Right atrium auricular region (tissue), 2 donors: ENCODE results near the gene POLL. TPM values are rescaled to one million over a fixed set of nuclear protein-coding genes. Genes with fewer than 3 reads are reported as not detected.

ENCODE experiments used
- DNase-seq: peaks from one replicate; pipeline ENCODE4 v3.0.0-alpha.2; 2019; ENCODE audit warnings: low spot score
- H3K27ac ChIP-seq, 2 donors: fragments of 200-600 bp; sonication (generic); 1 replicate in 1 of 2; 2 replicates in 1 of 2; pipeline ENCODE4 v1.5.1; 2016 to 2019
- H3K27me3 ChIP-seq, 2 donors: fragments of 200-600 bp; sonication (generic); one replicate each; pipeline versions ENCODE4 v1.5.1 to v1.6.0; 2017 to 2019
- H3K36me3 ChIP-seq: fragments of 200-600 bp; sonication (generic); one replicate; pipeline ENCODE4 v1.5.1; 2016
- H3K4me1 ChIP-seq, 2 donors: fragments of 200-600 bp; sonication (generic); one replicate each; pipeline versions ENCODE4 v1.5.1 to v1.6.0; 2017 to 2019
- H3K4me3 ChIP-seq, 2 donors: fragments of 200-600 bp; sonication (generic); 1 replicate in 1 of 2; 2 replicates in 1 of 2; pipeline ENCODE4 v1.5.1; 2017 to 2019; ENCODE audit warnings: mild to moderate bottlenecking in 1 of 2, moderate library complexity in 1 of 2
- H3K9me3 ChIP-seq, 2 donors: fragments of 200-600 bp; sonication (generic); one replicate each; pipeline ENCODE4 v1.5.1; 2019
- CTCF ChIP-seq, 2 donors: fragments of 200-600 bp; sonication (generic); IDR thresholded peaks; one replicate each; pipeline ENCODE4 v1.5.1; 2019; ENCODE audit warnings: antibody characterized with exemption in 2 of 2
- total RNA-seq, 2 donors: library from RNA; depleted of rRNA; stranded (reverse); fragments of >200 nt; gene quantifications; one replicate each; pipeline ENCODE4 v1.1.0, GENCODE V29; 2016

POLL gene
- total RNA-seq, 2 donors from 2014 or later, result 13.0 to 25.5 TPM

- no peak for TF ChIP-seq CTCF (IDR thresholded peaks at IDR 0.05)
- Histone ChIP-seq H3K27me3 (peaks cover 0 to 3% of the 10 kb centered on the region in 2 donors), H3K4me3 (no peak overlapping the region), H3K27ac (no peak overlapping the region), H3K4me1 (peaks cover 0 to 3% of the 10 kb centered on the region in 2 donors), H3K9me3 (no peaks in the 10 kb centered on the region), H3K36me3 (no peaks in the 10 kb centered on the region)
- no peak for DNase-seq
Measured at GRCh38 chr10:101561068-101561915, 26.8 kb downstream of the POLL start.

DNA sequence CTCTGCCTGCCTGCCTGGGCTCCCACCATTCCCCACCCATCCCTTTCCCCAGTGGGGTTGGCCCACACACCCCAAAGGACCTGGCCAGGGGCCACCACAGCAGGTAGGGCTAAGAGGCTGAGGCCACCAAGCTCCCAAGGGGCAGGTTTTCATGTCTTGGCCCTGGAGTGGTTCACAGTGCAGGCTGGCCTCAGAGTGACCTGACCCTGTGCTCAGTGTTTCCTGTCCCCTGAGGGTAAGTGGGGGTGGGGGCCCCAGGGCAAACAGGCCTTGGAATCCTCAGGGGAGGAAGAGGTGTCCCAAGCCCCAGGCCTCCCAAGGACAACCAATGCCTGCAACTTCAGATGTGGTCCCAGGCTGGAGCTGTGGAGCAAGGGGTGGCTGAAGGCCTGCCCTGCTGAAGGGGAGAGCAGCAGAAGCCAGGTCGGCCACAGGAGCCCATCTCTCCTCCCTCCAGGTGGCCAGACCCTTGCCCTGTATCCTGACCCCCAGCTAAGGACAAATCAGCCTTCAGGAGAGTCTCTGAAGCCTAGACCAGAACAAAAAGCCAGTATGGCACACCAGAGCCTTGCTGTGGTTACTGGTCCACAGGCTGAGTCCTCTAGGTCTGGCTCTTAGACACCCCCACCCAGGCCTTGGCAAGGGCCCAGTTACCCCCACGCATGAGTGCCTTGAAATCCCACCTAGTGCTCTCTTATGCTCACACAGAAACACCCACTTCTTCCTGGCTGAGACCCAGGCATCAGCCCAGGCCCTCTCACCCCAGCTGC is 27.6 kb downstream of the POLL start:
- peak; percentile 42 for DNase-seq
- H3K27me3 ChIP-seq, result no peaks in the 10 kb centered on the region
- no peaks in the 10 kb centered on the region for H3K9me3 ChIP-seq
- no peak for TF ChIP-seq CTCF (IDR thresholded peaks at IDR 0.05)
- no peaks in the 10 kb centered on the region for H3K36me3 ChIP-seq
- no peak overlapping the region for H3K27ac ChIP-seq
- H3K4me1 ChIP-seq, result no peaks in the 10 kb centered on the region
- no peak overlapping the region for H3K4me3 ChIP-seq

DNA sequence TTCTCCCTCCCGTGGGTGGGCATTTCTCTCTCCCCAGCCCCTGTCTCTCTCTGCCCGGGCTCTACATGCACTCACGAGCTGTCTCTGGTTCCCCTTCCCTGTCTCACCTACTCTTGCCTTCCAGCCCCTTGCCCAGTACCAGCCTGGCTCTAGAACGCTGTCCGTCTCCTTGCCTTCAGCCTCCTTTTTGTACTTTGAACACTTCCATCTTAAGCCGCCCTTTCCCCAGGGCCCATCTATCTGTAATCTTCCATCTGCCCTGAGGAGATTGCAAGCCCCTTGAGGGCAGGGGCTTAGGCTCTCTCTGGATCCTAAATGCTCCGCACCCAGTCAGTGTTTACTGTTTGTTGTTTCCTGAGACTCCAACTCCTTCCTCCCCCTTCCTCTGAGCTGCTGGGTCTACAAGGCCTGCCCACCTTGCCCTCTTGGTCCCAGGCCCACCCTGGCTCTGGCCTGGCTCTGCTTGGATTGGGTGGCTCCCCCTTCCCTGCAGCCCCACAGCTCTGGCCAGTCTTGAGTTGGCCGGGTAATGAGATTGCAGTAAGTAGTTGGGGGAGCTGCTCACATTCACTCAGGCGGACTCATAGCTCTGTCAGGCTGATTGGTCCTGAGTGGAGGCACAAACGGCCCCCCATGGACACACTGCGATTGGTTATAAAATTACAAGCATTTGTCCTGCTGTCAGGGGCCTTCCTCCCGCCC is 28.3 kb downstream of the POLL start:
- no peak overlapping the region for H3K27ac ChIP-seq
- no peak overlapping the region for H3K4me3 ChIP-seq
- H3K9me3 ChIP-seq, result no peaks in the 10 kb centered on the region
- DNase-seq, result peak; percentile 50
- no peaks in the 10 kb centered on the region for H3K4me1 ChIP-seq
- no peak for TF ChIP-seq CTCF (IDR thresholded peaks at IDR 0.05)
- no peaks in the 10 kb centered on the region for H3K36me3 ChIP-seq
- H3K27me3 ChIP-seq, result no peaks in the 10 kb centered on the region

DNA sequence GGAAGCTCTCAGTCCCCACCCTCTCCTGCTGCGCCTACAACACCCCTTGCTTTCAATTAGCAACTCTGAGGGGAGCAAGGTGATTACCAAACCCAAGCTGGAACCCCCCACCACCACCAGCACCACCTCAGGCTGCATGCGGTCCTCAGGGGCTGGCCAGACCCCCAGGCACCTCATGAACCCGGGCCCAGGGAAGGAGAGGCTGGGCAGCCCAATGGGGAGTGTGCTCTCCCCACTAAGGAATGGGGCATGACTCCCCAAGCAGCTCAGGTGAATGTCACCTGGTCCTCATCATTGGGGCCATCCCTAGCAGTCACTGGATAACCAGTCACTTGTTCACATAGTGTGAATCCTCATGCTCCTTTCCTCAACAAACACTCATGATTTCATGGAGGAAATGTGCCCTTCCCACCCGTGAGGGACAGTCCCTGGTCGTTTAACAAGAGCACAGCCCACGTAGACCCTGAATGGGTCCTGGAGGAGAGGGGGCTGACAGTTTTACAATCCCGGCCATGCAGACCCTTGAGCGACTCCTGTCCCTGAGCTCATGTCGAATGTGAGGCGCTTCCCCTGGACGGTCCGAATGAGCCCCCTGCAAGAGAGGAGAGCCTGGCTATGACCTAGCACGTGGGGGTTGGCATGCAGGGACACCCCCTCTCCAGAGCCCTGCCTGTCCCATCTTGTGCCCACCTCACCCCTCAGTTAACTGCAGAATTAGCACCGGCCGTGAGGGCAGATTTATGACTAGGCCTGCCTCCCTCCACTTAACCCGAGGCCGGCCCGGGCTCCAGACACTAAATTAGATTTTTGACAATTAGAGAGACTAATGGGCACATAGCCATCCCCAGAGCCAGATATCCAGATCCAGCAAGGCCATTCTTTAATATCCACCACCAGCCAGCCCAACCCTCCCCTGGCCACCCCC is 29.1 kb downstream of the POLL start:
- Histone ChIP-seq H3K27me3 (no peaks in the 10 kb centered on the region), H3K4me1 (no peaks in the 10 kb centered on the region), H3K36me3 (no peaks in the 10 kb centered on the region), H3K9me3 (no peaks in the 10 kb centered on the region), H3K4me3 (no peak overlapping the region), H3K27ac (no peak overlapping the region)
- DNase-seq, result peak; percentile 21
- no peak for TF ChIP-seq CTCF (IDR thresholded peaks at IDR 0.05)

- Histone ChIP-seq H3K36me3 (no peaks in the 10 kb centered on the region), H3K27me3 (no peaks in the 10 kb centered on the region), H3K9me3 (no peaks in the 10 kb centered on the region), H3K27ac (no peak overlapping the region), H3K4me1 (no peaks in the 10 kb centered on the region), H3K4me3 (no peak overlapping the region)
- DNase-seq, result no peak
- no peak for TF ChIP-seq CTCF (IDR thresholded peaks at IDR 0.05)
Measured at GRCh38 chr10:101558204-101558603, 29.9 kb downstream of the POLL start.
